Fibroblast of gingiva (primary cell): ENCODE data around the gene IGF1R.

Experiments
- DNase-seq: peaks from one replicate; pipeline ENCODE4 v3.0.0-alpha.2; 2011; ENCODE audit warnings: low read depth

The IGF1R gene

DNA sequence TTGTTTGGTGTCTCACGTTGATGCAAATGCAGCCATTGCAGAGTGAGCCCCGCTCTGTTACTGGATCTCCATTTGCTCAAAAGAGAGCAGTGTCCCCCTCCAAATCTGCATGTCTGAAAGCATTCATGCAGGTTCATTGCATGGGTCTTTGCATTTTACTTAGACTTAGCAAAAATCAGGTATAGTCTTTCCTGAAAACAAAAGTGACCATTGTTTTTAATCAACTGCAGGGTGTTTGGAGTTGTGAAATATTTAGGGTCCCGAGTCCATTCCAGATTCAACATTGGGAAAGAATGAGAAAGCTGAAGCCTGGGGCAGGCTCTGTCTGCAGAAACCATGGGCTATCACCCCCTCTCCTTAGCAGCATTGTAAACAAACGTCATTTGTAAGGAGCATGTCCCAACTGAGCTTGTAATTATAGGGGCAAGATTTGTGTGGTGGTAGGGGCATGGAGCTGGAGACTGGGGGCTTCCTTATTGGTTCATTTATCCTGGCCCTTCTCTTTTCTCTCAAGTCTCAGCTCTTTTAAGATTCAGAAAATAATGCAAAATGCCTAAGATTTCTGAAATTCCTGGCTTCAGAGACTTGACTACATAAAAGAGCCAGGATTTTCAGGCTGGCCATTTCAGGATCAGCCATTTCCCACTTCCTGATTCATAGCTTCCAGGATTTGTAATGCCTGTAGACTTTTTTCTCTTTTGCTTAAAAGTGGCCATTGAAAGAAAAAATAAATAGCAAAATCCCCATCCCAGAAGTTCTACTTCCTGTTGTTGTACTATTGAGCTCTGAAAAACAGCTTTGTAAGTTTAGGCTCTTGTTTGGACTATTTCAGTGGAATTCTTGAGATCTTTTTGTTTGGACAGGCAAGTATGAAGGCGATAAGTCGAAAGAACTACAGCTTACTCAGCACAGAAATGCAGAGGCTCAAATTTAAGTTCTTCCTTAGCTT is 23.0 kb downstream of the IGF1R start:
- peak; percentile 73 for DNase-seq

DNA sequence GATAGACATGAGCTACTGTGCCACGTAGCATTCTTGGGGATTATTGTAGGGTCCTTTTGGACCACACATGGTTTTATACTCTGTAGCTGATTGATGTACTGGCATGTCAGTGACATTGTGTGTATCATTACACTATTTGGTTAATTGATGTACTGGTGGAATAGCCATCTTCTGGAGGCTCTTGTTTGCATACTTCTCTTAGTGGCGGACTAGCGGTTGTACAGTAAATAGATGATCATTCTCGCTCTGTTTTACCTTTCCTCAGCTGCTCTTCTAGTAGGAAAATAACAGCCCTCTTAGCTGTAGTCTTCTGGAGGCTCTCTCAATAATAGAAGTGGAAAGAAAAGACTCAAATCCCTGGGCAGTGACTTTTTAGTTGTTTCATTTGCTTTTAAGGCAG is 24.8 kb downstream of the IGF1R start:
- DNase-seq = no peak

DNA sequence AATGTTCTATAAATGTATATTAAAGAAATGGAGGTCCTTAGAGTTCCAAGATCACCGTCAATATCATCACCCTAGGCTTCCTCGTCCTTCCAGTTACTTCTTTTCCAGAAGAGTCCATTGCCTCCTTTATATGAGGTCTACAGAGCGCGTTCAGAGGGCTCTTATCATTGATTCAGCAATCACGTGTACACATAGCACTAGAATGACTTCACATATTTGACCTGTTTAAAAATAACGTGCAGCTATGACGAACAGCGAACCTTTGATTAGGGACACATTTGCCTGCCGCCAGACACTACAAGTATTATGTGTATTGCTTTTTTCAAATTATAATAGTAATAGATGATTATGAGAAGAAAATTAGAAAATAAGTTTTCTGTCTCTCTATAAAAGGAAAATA is 26.0 kb downstream of the IGF1R start:
- DNase-seq = no peak

DNA sequence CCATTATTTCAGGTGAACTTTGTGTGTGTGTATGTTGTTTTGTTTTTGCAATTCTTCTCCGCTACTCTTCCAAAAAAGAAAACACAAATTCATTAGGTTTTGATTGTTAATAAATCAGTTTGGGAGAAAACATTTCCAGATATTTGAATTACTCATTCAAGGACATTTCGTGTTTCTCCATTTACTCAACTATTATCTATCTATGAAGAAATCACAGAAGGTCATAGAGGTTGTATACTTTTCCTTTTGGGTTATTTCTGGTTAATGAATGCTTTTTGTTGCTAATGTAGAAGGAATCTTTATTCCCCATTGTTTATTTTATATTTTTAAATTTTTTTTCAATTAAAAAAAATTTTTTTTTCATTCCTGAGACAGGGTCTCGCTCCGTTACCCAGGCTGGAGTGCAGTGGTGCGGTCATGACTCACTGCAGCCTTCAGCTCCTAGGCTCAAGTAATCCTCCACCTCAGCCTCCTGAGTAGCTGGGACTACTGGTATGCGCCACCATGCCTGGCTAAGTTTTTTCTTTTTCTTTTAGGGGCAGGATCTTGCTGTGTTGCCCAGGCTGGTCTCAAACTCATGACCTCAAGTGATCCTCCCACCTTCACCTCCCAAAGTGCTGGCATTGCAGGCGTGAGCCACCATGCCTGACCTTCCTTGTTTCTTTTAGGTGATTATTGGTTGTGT is 28.4 kb downstream of the IGF1R start:
- DNase-seq = no peak

DNA sequence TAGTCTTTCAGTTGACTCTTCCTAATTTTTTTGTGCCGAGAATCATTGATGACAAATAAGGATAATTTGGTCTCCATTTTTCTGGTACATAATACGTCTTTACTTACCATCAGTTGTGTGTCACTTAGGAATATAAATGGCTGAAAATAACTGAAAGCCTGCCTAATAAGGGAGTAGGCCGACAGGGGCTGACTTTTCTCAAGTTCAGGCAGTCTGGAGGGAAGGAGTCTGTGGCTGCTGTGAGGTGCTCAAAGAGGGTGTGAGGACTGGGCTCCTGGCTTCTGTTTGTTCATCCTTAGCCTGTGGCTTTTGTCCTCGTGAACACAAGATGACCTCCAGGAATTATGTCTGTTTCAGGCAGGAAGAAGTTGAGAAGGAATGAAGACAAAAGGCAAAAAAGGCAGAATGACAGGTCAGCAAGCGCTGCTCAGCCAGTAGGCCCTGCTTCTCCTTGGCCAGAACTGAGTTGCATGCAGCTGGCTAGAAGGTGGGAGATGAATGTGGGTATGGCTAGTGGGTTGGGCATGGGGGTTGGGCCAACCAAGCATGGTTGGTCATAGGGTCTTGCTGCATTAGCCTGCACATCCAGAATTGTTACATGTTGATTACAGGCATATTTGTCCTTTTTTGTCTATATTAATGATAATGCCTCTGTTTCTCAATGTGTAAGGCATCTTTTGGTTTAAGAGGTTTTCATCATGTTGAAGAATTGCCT is 29.2 kb downstream of the IGF1R start:
- no peak for DNase-seq

DNA sequence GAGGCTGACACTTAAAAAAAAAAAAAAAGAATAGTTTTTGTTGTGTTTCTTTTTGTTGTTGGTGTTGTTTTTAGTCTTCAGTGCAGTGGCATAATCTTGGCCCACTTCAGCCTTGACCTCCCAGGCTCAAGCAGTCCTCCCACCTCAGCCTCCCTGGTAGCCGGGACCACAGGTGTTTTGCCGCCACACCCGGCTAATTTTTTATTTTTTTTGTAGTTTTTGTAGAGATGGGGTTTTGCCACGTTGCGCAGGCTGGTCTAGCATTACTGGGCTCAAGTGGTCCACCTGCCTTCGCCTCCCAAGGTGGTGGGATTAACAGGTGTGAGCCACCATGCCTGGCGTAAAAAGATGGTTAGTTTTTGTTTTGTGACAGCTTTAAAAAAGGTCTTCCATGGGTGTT is 30.1 kb downstream of the IGF1R start:
- DNase-seq = no peak

DNA sequence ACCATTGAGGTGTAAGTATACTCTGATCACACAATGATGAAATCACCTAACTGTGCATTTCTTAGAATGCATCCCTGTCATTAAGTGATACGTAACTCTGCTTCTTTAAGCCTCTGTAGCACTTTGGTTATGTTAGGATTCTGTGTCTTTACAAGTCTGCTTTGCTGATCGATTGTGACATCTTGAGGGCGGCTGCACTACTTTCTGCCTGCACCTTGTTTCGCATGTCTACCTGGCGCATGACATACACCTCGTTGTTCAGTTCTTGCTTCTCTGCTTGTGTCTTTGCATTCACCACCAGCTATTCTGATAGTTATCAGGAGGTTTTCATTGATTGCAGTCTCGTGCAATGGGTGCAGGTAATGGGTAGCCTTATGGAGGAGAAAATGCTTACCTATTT is 32.7 kb downstream of the IGF1R start:
- DNase-seq = no peak

DNA sequence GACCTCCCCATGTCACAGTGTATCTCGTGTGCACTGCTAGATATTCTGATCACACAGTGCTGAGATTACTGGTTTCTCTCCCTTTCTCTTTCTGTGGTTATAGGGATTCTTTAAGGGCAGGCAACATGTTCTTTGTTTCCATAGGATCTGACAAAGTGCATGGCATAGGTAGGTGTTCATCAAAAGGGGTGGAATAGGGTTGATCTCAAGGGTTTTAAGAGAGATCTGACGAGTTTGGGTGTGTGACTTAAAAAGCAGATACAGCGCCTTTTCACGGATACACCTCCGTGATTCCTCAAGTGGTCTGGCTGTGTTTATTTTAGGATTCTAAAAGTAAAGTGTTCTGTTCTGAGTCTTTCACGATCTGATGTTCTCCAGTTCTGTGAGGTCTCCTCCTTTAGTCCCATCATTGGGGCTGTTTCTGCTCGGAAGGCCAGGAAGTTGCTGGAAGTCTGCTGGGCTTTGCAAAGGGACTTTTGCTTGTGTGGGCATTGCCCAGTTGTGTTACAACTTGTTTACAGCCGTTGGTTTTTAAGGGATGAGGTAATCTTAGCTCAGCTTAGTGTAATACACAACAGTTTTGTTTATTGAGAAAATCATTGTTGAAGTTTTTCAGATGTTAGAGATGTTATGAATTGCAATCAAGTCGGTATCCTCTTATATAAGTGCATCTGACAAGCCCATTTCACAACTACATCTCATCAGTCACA is 34.8 kb downstream of the IGF1R start:
- DNase-seq = peak; percentile 96

DNA sequence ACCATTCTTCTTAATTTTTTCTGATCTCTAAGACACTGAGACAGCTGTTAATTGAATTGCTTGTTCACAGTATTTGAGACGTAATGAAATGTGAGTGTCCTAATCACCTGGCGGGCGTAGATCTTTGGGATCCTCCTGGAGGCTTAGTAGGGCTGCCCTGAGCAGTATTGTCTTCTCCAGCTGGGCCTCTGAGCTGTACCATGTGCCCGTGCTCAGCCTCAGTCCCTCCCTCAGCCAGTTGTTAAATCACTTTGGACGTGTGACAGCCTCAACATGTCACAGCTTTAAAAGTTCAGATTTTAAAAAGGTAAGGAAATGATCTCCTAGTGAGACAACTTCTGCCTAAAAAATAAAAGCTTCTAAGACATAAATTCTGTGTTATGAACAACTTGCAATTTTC is 35.5 kb downstream of the IGF1R start:
- no peak for DNase-seq

DNA sequence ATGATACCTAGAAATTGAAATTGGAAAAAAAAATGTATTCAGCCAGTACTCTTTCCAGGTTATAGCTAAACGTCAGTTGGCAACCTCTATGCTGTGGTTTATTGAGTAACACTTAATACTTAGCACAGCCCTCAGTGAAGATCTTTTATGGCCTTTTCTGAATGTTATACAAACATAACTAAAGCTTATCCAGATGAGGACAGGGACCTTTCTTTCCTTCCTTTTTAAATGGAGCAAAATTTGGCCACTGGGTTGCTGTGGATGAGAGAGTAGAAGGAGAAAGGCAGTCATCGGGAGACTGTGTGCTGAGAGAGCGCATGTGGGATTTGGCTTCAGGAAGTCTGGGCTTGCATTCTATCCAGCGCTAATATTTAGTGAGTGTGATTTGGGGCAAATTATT is 36.1 kb downstream of the IGF1R start:
- peak; percentile 87 for DNase-seq

DNA sequence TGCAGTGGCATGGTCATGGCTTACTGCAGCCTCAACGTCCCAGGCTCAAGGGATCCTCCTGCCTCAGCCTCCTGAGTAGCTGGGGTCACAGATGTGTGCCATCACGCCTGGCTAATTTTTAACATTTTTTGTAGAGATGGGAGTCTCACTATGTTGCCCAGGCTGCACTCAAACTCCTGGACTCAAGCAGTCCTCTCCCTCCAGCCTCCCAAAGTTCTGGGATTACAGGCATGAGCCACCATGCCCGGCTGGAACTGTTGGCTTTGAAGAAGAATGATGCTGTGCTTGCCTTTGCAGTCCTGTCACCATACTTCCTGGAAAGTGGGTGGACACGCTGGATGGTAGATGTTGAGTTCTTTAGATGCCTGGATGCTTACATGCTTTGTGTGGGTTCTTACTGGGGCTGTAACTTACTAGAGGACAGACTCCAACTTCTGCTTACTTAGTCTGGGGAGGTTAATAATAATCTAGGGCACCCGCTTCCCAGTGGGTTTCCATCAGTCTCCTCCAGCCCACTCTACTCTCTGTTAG is 36.7 kb downstream of the IGF1R start:
- no peak for DNase-seq

DNA sequence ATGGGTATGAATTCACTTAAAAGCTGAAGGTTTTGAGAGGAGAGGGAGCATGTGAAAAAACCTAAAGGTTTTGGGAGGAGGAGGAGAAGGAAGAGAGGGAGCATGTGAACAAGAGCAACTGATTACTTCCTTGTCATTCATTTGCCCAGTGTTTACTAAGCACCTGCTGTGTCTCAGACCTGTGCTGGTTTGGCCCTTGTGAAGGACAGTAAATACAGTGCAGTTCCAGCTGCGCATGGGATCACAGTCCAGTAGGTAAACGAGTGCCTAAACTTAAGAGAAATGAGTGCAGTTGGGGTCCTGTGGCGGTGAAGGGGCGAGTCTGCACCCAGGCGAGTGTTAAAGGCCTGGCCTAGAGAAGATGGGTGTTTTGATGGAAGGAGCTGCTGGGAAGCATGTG is 38.6 kb downstream of the IGF1R start:
- DNase-seq = no peak

DNA sequence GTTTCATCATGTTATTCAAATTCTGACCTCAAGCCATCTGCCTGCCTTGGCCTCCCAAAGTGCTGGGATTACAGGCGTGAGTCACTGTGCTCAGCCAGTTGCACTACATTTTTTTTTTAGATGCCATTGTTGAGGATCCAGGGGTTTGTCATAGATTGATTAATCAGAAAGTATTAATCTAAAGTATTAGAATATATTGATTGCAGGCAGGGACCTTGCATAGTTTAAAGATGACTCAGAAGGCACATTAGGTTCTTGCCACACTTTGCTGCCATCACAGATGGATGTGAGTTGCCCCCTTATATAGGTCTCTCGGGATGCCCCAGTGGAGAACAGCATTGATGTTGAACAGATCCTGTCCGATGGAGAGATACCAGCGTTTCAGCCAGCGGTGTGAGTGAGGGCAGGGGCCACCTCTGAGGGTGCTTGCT is 41.1 kb downstream of the IGF1R start:
- DNase-seq = peak; percentile 64

DNA sequence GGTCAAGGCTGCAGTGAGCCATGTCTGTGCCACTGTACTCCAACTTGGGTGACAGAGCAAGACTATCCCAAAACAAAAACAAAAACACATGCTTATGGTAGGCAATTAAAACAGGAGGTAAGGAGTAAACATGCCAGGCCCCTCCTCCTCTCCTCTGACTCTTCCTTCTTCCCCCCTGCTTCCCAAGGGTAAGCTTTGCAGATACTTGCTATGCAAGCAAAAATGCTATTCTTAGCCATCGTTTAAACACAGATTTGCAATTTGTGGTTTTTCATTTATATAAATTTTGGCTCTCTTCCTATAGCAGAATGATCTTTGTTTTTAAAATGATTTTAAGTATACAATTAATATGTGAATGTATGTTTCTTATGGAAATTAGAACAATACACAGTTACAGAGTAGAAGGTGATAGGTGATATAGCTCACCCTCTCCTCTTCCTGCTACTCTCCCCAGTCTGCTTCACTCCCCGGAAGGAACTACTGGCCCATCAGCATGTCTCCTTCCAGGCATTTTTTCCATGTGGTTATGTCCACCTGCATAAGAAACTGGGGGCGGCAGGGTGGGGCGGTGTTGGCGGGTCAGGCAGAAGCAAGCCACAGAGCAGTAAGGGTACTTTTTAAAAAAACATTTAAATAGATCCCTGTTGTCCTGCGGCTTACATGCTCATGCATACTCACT is 42.1 kb downstream of the IGF1R start:
- peak; percentile 23 for DNase-seq

DNA sequence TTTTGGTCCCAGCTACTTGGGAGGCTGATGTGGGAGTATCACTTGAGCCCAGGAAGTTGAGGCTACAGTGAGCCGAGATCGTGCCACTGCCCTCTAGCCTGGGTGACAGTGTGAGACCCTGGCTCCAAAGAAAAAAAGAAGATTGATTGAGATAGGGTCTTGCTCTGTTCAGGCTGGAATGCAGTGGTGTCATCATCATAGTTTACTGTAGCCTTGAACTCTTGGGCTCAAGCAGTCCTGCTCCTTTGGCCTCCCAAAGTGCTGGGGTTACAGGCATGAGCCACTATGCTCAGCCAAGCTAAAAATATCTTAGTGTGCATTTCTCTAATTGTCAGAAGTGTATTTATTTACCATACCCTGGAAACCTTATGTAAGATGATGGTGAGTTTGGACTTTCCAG is 43.9 kb downstream of the IGF1R start:
- no peak for DNase-seq

DNA sequence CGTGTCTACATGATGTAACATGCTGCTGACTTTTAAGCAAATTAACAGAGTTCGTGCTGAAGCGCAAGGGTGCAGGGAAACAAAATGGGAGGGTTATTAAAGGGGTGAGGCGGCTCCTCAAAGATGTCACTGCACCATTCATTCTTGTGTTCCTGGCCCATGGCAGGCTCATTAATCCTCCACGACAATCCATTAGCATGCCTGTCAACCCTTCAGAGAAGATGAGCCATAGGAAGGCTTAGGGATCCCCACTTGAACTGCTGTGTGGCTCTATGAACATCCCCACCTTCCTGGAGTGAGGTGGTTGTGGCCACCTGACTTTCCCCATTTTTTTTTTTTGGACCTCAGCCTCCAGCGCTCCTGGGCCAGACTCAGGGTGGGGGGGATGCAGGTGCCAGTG is 45.8 kb downstream of the IGF1R start:
- no peak for DNase-seq

DNA sequence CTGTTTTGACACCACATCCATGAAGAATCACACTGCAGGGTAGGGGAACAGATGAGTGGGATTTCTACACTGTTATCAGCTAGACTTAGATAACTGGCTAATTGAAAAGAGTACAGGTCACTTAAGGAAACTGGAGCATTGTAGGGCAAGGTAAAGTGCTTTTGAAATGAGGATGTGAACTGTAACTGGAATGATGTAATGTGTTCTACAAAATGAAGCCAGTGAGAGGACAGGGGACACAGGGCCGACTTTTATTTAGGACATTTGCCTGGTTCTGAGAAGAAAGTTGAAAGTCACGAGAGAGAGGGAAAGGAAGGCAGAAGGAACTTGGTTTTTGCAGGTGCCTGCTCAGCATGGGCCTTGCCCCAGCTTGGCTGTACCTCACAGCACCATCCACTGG is 50.5 kb downstream of the IGF1R start:
- no peak for DNase-seq

DNA sequence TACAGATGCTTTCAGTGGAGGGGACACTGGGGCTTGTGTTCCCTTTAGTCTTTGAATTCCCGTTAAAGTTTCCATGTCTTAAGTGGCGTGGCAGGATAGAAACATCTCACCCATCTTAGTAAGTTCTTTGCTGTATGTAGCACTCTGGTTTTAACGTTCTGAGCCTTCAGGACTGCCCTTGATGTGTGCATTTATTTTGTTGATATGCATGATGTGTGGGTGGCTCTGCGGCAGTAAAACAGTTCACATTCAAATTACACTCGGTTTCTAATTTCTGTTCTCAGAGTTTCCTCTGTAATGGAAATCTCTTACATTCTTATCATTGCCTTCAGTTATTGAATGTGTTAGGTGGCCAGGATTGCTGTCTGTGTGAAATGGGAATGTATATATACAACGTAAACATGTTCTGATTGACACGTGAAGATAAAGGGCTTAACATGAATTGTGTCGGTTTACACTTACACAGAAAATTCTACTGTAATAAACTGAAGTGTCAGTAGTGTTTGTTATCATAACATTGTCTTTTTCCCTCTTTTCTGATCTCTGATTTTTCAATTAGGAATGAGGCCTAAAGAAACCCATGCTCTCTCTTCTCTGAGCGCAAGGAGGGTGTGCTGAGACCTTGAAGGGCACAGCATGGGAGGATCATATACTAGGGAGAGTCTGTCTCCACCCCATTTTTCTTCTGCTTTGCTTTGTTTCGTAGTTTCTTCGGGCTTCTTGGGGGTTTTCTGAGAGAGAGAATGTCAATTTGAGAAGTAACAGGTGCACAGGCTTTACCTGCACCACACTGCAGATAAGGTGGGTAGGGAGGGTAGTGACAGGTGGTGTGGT is 51.5 kb downstream of the IGF1R start:
- no peak for DNase-seq

DNA sequence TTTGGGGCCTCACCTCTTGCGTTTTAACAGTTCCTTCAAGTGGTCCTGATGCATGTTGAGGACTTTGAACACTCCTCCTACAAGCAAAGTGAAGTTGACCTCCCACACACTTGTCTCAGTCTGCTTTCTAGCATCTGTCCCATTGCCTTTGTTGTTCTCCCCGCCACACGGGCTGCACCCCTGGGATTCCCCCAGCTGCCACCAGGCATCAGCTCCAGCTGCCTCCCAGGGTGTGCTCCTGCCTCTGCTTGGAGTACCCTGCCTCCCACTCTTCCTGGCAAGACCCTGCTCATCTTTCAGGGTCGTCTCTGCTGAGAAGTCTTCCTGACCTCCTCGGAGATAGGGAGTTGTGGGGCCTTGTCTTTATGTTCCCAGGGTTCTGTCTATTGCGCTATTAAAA is 52.2 kb downstream of the IGF1R start:
- no peak for DNase-seq

DNA sequence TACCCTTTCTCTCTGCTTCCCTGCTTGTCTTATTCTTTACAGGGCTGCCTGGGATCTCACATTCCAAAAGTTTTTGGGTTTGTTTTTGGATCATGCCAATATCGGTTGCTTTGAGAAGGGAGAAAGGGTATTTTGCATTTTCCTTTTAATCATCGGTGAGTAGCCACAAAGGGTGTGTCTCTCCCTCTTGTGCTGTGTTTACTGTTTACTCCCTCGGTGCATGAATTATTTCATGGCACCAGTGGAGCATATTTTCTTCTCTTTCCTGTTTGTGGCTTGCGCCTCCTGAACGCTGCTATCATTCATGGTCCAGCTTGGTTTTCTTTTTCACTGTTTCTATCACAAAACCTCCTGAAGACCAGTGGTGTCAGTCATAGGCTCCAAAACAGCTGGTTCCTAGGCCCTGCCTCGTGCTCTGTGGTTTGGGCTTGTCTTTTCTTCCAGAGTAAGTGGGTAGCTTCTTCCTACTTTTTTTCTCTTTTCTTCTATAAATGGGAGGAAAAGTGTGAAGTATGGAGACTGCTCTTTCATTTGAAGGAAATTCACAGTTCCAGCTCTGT is 54.9 kb downstream of the IGF1R start:
- no peak for DNase-seq
